LNCaP clone FGC (cell line): ENCODE measurements around the gene ARFIP1.

Experiments
- DNase-seq: peaks from one replicate; pipeline ENCODE4 v3.0.0-alpha.2; 2011; ENCODE audit warnings: low read depth
- H3K4me3 ChIP-seq: 2 replicates; pipeline ENCODE4 v1.5.1; 2011; ENCODE audit warnings: mild to moderate bottlenecking, low read depth, low read length, control low read depth
- CTCF ChIP-seq: IDR thresholded peaks from 2 replicates; pipeline ENCODE4 v1.5.1; 2012; ENCODE audit warnings: mild to moderate bottlenecking; ENCODE audit not compliant: control insufficient read depth, insufficient read depth; ENCODE audit errors: extremely low read depth

ARFIP1 gene

GRCh38 chr4:152929888-152930287, 150.1 kb downstream of the ARFIP1 start:
- no peak for TF ChIP-seq CTCF
- no peak overlapping the region for H3K4me3 ChIP-seq
- DNase-seq, result no peak

- H3K4me3 ChIP-seq, result no peak overlapping the region
- TF ChIP-seq CTCF, result no peak
- DNase-seq, result no peak
Observed at GRCh38 chr4:152935143-152935542, 155.4 kb downstream of the ARFIP1 start.

- peak; percentile 25 for TF ChIP-seq CTCF
- peak; percentile 58 for DNase-seq
- peak within 1 kb of the TSS; percentile 80 for H3K4me3 ChIP-seq
Observed at GRCh38 chr4:152935631-152936445, 156.1 kb downstream of the ARFIP1 start, which contains the start of gene FHDC1. TSS of gene FHDC1 (plus strand) at chr4:152936323. CDS start at chr4:152943058, 6,735 bp downstream.

- peak overlapping the region; percentile 80 for H3K4me3 ChIP-seq
- DNase-seq, result no peak
- no peak for TF ChIP-seq CTCF
Observed at GRCh38 chr4:152936446-152937335, 156.9 kb downstream of the ARFIP1 start.

- no peak for TF ChIP-seq CTCF
- peak overlapping the region; percentile 80 for H3K4me3 ChIP-seq
- DNase-seq, result no peak
Observed at GRCh38 chr4:152937336-152938236, 157.8 kb downstream of the ARFIP1 start.

- no peak for TF ChIP-seq CTCF
- DNase-seq, result no peak
- H3K4me3 ChIP-seq, result peak overlapping the region; percentile 80
Observed at GRCh38 chr4:152938237-152938947, 158.6 kb downstream of the ARFIP1 start.
